H1 (cell line): ENCODE data around the gene PIBF1.

ENCODE experiments used
- POLR2A ChIP-seq, 2 experiments: IDR thresholded peaks; 1 replicate in 1 of 2; 2 replicates in 1 of 2; pipeline ENCODE4 v1.6.1; 2011; ENCODE audit warnings: low read depth in 2 of 2, low read length in 2 of 2, mild to moderate bottlenecking in 2 of 2; ENCODE audit errors: control extremely low read depth in 1 of 2
- SP1 ChIP-seq: IDR thresholded peaks from 2 replicates; pipeline ENCODE4 v1.6.1; 2011; ENCODE audit warnings: low read depth, low read length
- TF ChIP-seq, protein P1 (sequence below): IDR thresholded peaks from 2 replicates; pipeline ENCODE4 v1.6.1; 2012; ENCODE audit warnings: inconsistent platforms

DNA sequence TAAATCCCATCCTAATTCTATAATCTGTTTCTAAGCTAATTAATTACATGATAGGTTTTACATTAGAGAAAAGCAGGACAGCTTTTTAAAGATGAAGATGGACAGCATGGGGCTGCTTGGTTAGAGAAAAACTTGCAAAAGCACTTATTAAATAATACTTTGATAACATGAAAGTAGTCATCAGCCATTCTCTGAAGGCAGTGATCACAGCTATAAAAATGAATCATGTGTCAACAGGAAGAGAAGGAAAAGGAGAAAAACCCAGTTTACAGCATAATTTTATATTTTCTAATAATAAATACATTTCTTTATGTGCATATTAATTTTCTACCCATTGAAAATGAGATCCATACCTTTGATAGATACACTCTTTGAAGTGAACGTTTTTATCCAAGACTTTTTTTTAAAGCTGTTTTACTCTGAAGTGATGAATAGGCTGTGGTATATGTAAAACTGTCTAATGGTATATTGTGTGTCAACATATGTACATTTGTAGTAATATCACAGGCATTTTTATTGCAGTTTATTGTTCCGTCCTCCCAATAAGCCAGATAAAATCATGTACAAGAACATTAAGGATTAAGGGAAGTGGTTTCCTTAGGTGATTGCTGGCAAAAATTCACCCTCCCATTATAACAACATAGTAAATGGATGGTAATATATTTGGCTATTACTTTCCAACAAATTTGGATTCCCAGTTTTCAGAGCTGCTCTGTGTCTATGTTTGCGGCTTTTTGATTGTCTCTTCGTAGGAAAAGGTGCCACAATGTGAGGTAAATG lies 275.5 kb downstream of the PIBF1 start:
- TF ChIP-seq, protein P1, sequence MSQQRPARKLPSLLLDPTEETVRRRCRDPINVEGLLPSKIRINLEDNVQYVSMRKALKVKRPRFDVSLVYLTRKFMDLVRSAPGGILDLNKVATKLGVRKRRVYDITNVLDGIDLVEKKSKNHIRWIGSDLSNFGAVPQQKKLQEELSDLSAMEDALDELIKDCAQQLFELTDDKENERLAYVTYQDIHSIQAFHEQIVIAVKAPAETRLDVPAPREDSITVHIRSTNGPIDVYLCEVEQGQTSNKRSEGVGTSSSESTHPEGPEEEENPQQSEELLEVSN: no peak
- TF ChIP-seq SP1 (no peak), POLR2A (IDR thresholded peaks at IDR 0.05; ENCODE audit: control extremely low read depth in 1 of 2, low read depth in 2 of 2, low read length in 2 of 2) (no peak)
